Measurements from ENCODE around the gene ZC3H15. TPM values are rescaled to one million over a fixed set of nuclear protein-coding genes. Genes with fewer than 3 reads are reported as not detected.

Gene ZC3H15
- total RNA-seq, 1 experiment from 2014 or later, result 98.1 TPM

- Histone ChIP-seq H3K27me3 (replicated peaks; ENCODE audit: control insufficient read depth, insufficient read depth, low read length) (no peaks in the 10 kb centered on the region), H3K4me1 (peaks cover 23% of the 10 kb centered on the region), H3K4me3 (ENCODE audit: low read depth, low read length) (peak overlapping the region; percentile 86), H3K9me3 (no peaks in the 10 kb centered on the region), H3K36me3 (ENCODE audit: control insufficient read depth, insufficient read depth, low read length) (no peaks in the 10 kb centered on the region)
- no peak for DNase-seq
- peak overlapping the region; percentile 97 for H3K27ac Mint-ChIP-seq (ENCODE audit: unreplicated experiment)
- peaks cover 27% of the 10 kb centered on the region for H3K36me3 Mint-ChIP-seq (ENCODE audit: insufficient read depth, unreplicated experiment)
- ChIA-PET CTCF (interaction anchor here (0.7 to 1.0 kb wide), 2 partner anchors 104 to 202 kb away, joined by 3 to 4 read pairs; partner anchors contain the start of gene ITGAV), POLR2A (interaction anchor here (0.6 to 2.1 kb wide), 5 partner anchors 48 to 400 kb away, joined by 3 to 19 read pairs (median 4); partner anchors contain the start of gene ITGAV)
- BruUV-seq (replicated peaks), result no TSS peak
- H3K4me1 Mint-ChIP-seq (ENCODE audit: low read depth, unreplicated experiment), result peaks cover 27% of the 10 kb centered on the region
- H3K4me3 Mint-ChIP-seq (ENCODE audit: unreplicated experiment), result peak overlapping the region; percentile 96
- no peak for TF ChIP-seq CTCF (IDR thresholded peaks at IDR 0.05; ENCODE audit: insufficient read depth in 1 of 2, low read depth in 1 of 2, low read length in 1 of 2, severe bottlenecking in 1 of 2, unreplicated experiment in 1 of 2)
- H3K9me3 Mint-ChIP-seq (ENCODE audit: unreplicated experiment), result no peaks in the 10 kb centered on the region
- intact Hi-C loops (cut with micrococcal nuclease; ENCODE audit: unreplicated experiment), result loop anchor here (10.0 kb wide), 1 partner anchor 1171 kb away; no protein-coding TSS in a partner anchor
- no peaks in the 10 kb centered on the region for H3K27me3 Mint-ChIP-seq (ENCODE audit: insufficient read depth, unreplicated experiment)
Observed at GRCh38 chr2:186485576-186485870, 537 bp upstream of the ZC3H15 start.

GRCh38 chr2:186486651-186487647, 889 bp downstream of the ZC3H15 start:
- DNase-seq, result no peak
- H3K9me3 Mint-ChIP-seq (ENCODE audit: unreplicated experiment), result no peaks in the 10 kb centered on the region
- H3K4me1 Mint-ChIP-seq (ENCODE audit: low read depth, unreplicated experiment), result peaks cover 27% of the 10 kb centered on the region
- H3K27me3 Mint-ChIP-seq (ENCODE audit: insufficient read depth, unreplicated experiment), result no peaks in the 10 kb centered on the region
- Histone ChIP-seq H3K27me3 (replicated peaks; ENCODE audit: control insufficient read depth, insufficient read depth, low read length) (no peaks in the 10 kb centered on the region), H3K36me3 (ENCODE audit: control insufficient read depth, insufficient read depth, low read length) (no peaks in the 10 kb centered on the region), H3K4me3 (ENCODE audit: low read depth, low read length) (peak overlapping the region; percentile 86), H3K4me1 (peaks cover 23% of the 10 kb centered on the region), H3K9me3 (no peaks in the 10 kb centered on the region)
- ChIA-PET CTCF (no interaction called here), POLR2A (interaction anchor here (1.0 to 2.1 kb wide), 3 partner anchors 47 to 282 kb away, joined by 3 to 19 read pairs (median 4); partner anchors contain the start of gene ITGAV)
- intact Hi-C loops (cut with micrococcal nuclease; ENCODE audit: unreplicated experiment), result loop anchor here (1.0 to 10.0 kb wide), 3 partner anchors 102 to 1172 kb away; no protein-coding TSS in a partner anchor
- H3K4me3 Mint-ChIP-seq (ENCODE audit: unreplicated experiment), result peak overlapping the region; percentile 96
- BruUV-seq (replicated peaks), result TSS peak; percentile 27
- peak overlapping the region; percentile 97 for H3K27ac Mint-ChIP-seq (ENCODE audit: unreplicated experiment)
- TF ChIP-seq CTCF (IDR thresholded peaks at IDR 0.05; ENCODE audit: insufficient read depth in 1 of 2, low read depth in 1 of 2, low read length in 1 of 2, severe bottlenecking in 1 of 2, unreplicated experiment in 1 of 2), result no peak
- H3K36me3 Mint-ChIP-seq (ENCODE audit: insufficient read depth, unreplicated experiment), result peaks cover 27% of the 10 kb centered on the region

GRCh38 chr2:186493564-186494085, 7.6 kb downstream of the ZC3H15 start:
- Mint-ChIP-seq H3K4me3 (ENCODE audit: unreplicated experiment) (no peak overlapping the region), H3K4me1 (ENCODE audit: low read depth, unreplicated experiment) (peaks cover 29% of the 10 kb centered on the region), H3K9me3 (ENCODE audit: unreplicated experiment) (no peaks in the 10 kb centered on the region), H3K36me3 (ENCODE audit: insufficient read depth, unreplicated experiment) (peaks cover 47% of the 10 kb centered on the region), H3K27me3 (ENCODE audit: insufficient read depth, unreplicated experiment) (no peaks in the 10 kb centered on the region), H3K27ac (ENCODE audit: unreplicated experiment) (no peak overlapping the region)
- CTCF ChIA-PET, result no interaction called here
- no TSS peak for BruUV-seq (replicated peaks)
- intact Hi-C loops (cut with micrococcal nuclease; ENCODE audit: unreplicated experiment), result no loop called here
- TF ChIP-seq CTCF (IDR thresholded peaks at IDR 0.05; ENCODE audit: insufficient read depth in 1 of 2, low read depth in 1 of 2, low read length in 1 of 2, severe bottlenecking in 1 of 2, unreplicated experiment in 1 of 2), result no peak
- POLR2A ChIA-PET, result no interaction called here
- H3K36me3 ChIP-seq (ENCODE audit: control insufficient read depth, insufficient read depth, low read length), result peaks cover 4% of the 10 kb centered on the region; the same call in 1 of the 2 replicates
- no peak for DNase-seq
- no peaks in the 10 kb centered on the region for H3K4me1 ChIP-seq
- no peaks in the 10 kb centered on the region for H3K9me3 ChIP-seq
- H3K4me3 ChIP-seq (ENCODE audit: low read depth, low read length), result no peak overlapping the region
- H3K27me3 ChIP-seq (replicated peaks; ENCODE audit: control insufficient read depth, insufficient read depth, low read length), result no peaks in the 10 kb centered on the region
